GOT3 (cell line): ENCODE data around the gene MORN1.

Experiments used
- DNase-seq: peaks from one replicate; lab custom pipeline; 2025; ENCODE audit warnings: mixed read lengths; lab: John Stamatoyannopoulos, UW

Gene MORN1

GRCh38 chr1:2350911-2351655 is 40.3 kb downstream of the MORN1 start:
- DNase-seq, result no peak

DNA sequence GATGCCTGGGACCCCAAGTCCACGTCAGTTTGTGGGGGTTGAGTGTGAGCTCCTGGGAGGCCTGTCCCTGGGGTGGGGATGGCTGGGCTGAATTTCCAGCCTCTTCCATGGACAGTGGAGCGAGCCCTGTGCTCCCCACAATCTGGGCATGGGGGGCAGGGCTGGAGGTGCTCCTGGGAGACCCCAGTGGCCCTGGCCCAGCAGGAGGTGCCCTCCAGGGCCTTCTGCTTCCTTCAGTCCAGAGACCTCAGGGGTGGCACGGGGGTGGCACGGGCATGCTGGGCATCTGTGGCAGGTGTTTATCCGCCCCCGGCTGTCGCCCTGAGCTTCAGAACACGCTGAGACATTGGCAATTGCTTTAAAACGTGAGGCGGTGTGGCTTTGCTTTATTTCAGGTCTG is 40.9 kb downstream of the MORN1 start:
- DNase-seq, result no peak

DNA sequence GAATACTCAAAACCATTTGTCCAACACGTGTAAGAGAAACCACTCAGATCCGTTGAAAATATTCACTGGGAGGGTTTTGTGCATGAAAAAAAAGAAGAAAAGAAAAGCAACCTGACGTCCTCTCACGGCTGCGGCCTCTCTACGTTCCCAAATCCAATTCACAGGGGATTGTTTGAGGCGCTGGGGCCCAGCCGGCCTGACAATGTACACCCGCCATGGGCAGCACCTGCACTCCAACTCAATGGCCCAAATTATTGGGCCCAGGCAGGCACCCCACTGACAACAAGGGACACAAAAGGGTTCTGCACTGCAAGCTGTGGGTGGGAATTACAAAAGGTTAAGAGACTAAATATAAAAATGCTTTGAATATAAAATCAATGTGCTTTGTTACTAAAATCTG is 41.5 kb downstream of the MORN1 start:
- DNase-seq, result no peak

DNA sequence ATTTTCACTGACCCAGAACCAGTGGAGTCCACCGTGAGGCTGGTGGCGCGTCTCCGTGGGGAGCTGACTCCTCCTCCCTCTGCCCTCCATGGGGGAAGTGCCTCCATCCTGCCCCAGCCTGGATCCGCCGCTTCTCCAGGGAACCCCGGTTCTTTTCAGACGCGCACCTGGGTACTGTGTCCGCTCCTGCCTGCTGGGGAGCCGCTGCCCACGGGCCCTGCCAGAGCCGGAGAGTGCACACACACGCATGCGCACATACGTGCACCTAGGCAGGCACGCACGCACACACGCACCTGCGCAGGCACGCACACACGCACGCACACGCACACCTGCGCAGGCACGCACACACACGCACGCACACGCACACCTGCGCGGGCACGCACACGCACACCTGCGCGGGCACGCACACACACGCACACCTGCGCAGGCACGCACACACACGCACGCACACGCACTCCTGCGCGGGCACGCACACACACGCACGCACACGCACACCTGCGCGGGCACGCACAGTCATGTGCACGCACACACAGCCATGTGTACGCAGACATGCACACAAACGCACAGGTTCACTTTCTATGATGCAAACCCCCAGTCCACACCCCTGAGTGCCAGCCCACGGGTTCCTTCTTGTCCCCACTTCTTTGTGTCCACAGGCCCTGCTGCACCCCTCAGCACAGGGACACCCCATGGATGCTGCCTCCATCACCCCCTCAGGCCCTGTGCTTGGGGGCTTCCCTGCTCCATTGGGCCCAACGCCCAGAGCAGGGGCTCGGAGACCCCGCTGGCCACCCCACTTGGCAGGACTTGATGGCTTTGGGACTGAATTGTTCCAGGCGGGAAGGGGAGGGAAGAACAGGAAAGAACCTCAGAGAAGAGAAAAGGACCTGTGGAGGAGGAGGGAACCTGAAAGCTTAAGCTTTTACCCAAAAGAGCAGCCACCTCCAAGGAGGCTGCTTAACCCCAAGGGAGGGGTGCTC is 42.7 kb downstream of the MORN1 start:
- no peak for DNase-seq

- DNase-seq, result no peak
Observed at GRCh38 chr1:2347896-2348295, 43.5 kb downstream of the MORN1 start.

DNA sequence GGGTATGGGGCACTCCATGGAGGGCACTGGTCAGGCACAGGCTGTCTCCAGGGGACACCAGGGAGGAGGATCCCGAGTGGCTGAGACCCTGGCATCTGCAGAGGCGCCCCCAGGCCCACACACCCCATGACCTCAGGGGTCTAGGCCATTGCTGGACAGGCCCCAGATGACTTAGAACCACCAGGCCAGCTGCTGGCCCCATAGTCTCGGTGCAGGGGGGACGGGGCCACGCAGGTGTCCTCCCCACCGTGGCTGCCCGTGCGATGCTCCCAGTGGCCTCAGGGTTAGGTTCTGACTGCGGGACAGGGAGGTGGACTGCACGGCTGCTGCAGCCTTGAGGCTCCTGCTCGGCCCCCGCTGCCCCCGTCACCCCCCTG is 44.0 kb downstream of the MORN1 start:
- no peak for DNase-seq

- no peak for DNase-seq
Observed at GRCh38 chr1:2346691-2347408, 44.5 kb downstream of the MORN1 start.

DNA sequence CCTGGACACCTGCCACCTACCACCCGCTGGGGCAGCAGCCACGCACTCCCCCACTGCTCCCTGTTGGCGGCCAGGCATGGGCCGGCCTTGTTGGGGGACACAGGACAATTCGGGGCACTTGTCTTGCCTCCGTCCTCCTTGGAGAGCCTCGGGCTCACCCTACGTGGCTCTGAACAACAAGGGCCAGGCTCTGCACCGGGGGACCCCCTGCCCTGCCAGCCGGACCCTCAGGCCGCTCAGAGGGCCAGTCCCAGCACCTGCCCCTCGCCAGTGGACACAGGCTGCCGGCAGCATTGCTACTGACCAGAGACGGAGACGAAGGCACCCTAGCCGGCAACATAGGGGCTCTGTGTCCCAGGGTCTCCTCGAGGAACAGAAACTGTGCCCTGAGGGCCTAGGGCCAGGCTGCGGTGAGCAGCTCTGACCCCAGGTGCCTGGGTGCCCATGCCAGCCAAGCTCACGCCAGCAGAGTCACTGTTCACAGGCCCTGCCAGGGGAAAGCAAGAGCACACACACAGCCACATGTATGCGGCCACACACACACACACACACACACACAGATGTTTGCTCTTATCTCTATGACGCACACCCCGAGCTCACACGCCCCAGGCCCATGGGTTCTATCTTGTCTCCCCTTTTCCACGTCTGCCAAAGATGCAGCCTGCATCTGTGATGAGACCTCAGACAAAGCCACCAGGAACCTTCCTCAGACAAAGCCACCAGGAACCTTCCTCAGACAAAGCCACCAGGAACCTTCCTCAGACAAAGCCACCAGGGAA is 45.9 kb downstream of the MORN1 start:
- no peak for DNase-seq

GRCh38 chr1:2344744-2345296 is 46.5 kb downstream of the MORN1 start:
- no peak for DNase-seq

DNA sequence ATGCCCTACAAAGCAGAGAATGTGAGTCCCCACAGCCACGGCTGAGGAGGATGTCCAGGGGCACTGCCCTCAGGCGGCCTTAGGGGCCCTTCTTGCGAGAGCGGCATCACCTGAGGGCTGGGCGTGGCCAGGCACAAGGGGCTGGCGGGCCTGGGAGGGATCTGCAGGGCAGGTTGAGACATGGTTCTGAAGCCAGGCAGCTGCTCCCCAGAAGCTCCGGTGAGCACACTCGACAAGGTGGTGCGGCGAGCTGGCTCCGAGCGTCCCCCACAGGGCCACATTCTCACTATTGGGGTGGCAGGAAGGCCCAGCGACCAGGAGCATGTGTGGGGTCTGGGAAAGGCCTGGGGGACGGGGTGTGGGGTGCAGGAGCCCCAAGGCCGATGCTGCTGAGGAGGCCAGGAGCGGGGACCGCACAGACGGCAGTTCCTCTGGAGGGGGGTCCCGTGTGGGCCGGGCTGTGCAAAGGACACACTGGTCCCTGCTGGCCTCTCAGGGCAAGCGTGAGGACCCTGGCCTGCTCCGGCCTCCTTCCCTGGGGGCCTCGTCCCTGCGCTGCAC is 47.2 kb downstream of the MORN1 start:
- DNase-seq, result no peak

DNA sequence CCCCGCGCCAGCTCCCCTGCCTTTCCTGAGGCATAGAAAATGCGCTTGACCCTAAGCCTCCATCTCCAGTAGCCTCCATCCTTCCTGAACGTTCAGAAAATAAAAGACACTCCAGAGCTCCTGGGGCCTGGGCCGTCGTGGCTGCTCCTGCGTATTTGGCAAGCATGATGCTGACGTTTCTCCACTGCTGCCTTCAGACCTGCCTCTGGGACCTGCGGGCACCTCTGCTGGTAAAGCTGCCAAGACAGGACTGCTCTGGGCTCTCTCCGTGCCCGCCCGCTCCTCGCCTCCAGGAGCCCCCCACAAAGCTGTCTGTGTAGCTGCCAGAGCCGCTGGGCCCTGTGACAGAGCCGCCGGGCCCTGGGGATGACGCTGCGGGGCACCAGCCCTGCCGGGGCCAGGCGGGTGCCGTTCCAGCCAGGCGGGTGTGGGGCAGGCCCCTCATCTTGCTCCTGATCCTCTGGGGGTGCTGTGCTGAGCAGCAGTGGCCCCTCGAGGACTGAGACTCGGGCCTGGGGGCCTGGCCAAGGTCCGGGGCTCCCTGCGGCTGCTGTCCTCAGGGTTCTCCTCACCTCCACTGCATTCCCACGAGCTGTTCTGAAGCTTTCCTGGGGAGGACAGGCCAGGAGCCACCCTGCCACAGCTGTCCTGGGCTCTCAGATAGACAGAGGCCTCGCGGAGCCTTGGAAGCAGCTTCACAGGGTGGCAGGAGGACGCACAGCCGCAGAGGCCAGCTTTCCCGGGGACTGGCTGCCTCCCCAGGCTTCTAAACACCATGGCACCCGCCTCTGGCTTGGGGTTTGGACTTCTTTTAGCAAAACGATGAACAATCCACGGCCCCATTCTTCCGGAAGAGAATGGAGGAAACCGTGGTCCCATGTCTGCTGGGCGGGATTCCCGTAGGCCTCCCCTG is 48.1 kb downstream of the MORN1 start:
- DNase-seq, result no peak

DNA sequence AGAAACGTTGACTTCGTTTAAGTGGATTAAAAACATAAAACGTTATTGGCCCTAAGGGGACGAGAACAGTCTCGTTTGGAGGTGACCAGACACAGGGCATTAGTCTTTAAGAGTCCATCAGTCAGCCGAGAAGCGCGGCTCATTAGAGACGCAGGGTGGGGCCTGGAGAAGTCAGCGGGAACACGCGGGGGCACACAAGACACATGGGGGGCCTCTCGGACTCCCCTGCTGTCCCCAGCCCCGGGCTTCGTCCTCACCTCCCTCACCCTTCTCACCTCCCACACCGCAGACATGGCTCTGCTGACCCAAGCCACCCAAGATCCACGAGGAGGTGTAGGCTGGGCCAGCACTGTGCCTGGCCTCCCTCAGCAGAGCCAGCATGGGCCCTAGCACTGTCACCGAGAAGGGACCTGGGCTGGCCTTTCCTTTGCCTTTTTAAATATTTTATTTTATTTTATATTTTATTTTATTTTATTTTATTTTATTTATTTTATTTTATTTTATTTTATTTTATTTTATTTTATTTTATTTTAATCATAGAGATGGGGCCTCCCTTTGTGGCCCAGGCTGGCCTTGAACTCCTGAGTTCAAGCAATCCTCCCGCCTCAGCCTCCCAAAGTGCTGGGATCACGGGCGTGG is 48.9 kb downstream of the MORN1 start:
- DNase-seq, result no peak

DNA sequence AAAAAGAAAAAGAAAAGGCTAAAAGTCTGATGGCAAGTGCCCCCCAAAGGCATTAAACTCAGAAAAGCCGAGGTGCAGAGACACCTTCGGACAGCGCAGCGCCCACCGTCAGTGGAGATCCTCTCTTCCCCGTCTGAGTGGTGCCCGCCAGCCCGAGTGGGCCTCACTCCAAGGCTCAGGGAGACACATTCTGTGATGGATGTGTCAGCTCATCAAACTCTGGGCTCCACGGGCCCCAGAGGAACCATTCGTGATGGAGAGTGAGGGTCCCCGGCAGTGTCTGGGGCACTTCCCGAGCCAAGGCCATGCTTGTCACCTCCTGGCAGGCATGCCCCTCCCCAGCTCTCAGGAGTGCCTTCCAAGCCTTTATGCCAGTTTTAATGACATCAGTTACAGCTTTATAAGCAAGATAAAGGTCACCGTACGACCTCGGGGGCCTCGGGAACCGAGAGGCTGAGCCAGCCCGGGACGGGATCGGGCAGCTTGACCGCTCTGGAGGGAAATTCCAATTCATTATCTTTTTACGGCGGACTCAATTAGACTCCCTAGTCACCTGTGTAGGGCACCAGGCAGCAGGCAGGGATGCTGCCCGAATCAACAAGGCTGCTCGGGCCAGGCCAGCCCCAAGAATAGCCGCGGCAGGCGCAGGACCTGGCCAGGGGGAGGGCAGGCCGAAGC is 49.5 kb downstream of the MORN1 start:
- DNase-seq, result no peak

DNA sequence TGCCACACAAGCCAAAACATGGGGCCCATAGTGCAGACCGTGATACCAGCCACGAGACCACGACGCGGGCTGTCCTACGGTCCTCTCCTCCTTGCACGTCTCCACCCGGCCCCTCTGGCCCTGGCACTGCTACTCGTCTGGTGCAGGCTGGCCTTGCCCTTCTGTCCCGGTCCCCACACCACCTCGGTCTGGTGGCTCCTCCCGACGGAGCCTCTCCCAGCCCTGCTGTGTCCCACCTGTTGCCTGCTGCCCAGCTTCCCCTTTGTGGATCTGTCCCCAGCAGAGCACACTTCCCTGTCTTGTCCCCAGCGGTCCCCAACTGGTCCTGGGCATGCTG is 50.5 kb downstream of the MORN1 start:
- no peak for DNase-seq

- DNase-seq, result no peak
Observed at GRCh38 chr1:2340086-2340917, 51.1 kb downstream of the MORN1 start.

DNA sequence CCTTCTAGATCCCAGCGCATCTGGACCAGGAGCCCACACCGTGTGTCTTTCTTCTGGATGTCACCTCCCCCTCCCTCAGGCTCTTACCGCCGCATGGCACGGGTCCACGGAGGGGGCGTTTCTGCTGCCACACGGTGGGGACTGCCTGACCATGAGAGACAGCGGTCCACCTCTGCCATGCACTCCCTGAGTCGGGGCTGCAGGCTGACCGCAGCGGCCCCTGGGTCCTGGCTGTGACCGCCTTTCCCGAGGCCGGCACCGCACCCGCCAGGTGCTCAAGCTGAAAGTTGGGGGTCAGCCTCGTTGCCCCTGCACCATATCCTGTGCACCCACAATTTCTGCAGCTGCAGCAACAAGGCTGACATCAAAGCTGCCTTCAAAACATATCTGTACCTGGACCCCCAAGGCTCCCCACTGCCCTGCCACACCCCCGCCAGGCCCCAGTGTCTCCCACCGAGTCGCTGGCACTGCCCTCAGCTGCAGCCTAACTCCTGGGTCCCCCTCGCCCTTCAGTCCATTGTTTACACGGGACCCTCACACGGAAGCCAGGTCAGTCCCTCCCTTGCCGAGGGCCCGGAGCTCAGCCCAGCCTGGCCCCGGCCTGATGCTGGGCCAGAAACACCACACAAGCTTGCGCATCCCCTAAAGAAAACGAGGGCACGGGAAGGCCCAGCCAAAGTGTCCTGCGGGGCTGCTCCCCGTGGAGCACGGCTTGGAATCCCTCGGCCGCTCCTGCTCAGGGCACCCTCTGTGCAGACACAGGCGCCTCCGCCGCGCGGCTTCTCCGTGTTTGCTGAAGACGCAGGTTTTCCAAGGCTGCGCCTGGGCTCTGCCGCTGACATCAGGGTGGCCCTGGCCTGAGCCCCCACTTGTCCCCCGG is 51.9 kb downstream of the MORN1 start:
- no peak for DNase-seq

DNA sequence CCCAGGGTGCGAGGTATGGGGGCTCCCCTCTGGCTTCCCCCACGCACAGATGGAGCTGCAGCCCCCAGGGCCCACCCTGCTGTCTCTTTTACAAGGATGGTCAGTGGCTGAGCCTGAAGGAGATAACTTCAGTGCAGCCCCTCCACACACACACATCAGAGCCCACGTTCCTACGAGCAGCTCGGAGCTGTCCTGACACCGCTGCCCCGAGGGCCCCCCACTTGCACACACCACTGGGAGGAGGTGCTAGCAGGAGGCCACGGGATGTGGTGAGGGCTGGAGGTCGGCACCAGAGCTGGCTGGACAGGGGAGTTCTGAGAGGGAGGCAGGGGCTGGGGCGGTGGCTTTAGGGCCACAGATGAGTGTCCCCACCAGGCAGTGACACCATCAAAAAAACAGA is 53.9 kb downstream of the MORN1 start:
- no peak for DNase-seq
